Natural killer cell treated with Interleukin-12 subunit alpha and Interleukin-12 subunit beta and Interleukin-15 and Interleukin-18, amount 100 ng/mL, for 72 hours (primary cell): Measurements from ENCODE around the gene SRPK1. TPM values are rescaled to one million over a fixed set of nuclear protein-coding genes. Genes with fewer than 3 reads are reported as not detected.
"Not testable (repeated sequence)": the region's sequence is repeated elsewhere in the genome, so short reads cannot be mapped to it uniquely, and the experiment has no call there.

Experiments used
- ATAC-seq, 2 donors: fragments of 150-1000 bp; cut with Tn5 transposase in 1 of 2; sonication (Bioruptor Pico), chemical (Tn5 transposase) in 1 of 2; 2 replicates each; pipeline ENCODE4 v1.10.0; 2021
- DNase-seq: peaks from one replicate; pipeline ENCODE4 v3.0.0; 2022; ENCODE audit warnings: low spot score
- H3K27ac Mint-ChIP-seq, 2 donors: 1 replicate in 1 of 2; 2 replicates in 1 of 2; pipeline ENCODE4 v1.8.0; 2022; ENCODE audit warnings: mixed read lengths in 2 of 2, mild to moderate bottlenecking in 1 of 2, moderate library complexity in 1 of 2
- H3K27me3 Mint-ChIP-seq, 2 donors: 1 replicate in 1 of 2; 2 replicates in 1 of 2; pipeline ENCODE4 v1.8.0; 2022; ENCODE audit warnings: mixed read lengths in 2 of 2
- H3K36me3 Mint-ChIP-seq: one replicate; pipeline ENCODE4 v1.8.0; 2022; ENCODE audit warnings: mixed read lengths
- H3K4me1 Mint-ChIP-seq, 2 donors: 1 replicate in 1 of 2; 2 replicates in 1 of 2; pipeline ENCODE4 v1.8.0; 2022; ENCODE audit warnings: low read depth in 2 of 2, mixed read lengths in 2 of 2, mild to moderate bottlenecking in 1 of 2
- H3K4me3 Mint-ChIP-seq: one replicate; pipeline ENCODE4 v1.8.0; 2022; ENCODE audit warnings: mixed read lengths
- H3K9me3 Mint-ChIP-seq: 2 replicates; pipeline ENCODE4 v1.8.0; 2022; ENCODE audit warnings: mixed read lengths
- total RNA-seq, 2 donors: library from RNA; stranded (reverse); gene quantifications; one replicate each; pipeline ENCODE4 v1.2.3, GENCODE V29; 2022

Gene SRPK1
- total RNA-seq, 2 donors from 2014 or later = 70.6 to 140 TPM

- no peak overlapping the region for H3K27ac Mint-ChIP-seq
- no peaks in the 10 kb centered on the region for H3K4me1 Mint-ChIP-seq
- no peak for DNase-seq
Measured at GRCh38 chr6:35943390-35943789, 22.5 kb upstream of the SRPK1 start.

DNA sequence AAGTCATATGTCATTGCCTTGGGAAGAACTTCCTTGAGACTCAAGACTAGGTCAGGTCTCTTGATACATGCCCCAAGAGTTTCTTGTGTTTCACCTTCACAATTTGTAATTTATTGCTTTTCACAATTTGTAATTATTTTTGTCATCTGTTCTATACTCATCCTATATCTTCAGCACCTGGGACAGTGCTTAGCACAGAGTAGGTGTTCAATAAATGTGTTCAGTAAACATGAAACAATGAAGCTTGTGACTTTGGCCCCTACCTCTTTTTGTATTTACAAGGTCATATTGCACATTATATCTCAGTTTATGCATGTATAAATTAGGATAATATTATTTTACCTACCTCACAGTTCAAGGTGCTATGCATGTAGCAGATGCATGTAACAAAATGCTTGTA, 21.5 kb upstream of the SRPK1 start:
- Mint-ChIP-seq H3K9me3 (no peaks in the 10 kb centered on the region), H3K4me3 (no peak overlapping the region), H3K36me3 (no peaks in the 10 kb centered on the region), H3K27ac (no peak overlapping the region), H3K4me1 (no peaks in the 10 kb centered on the region), H3K27me3 (peaks cover 5 to 7% of the 10 kb centered on the region in 2 donors)
- no peak for ATAC-seq
- no peak for DNase-seq

More at GRCh38 chr6:35943390-35943789, 22.5 kb upstream of the SRPK1 start:
- Mint-ChIP-seq H3K4me3 (no peak overlapping the region), H3K36me3 (no peaks in the 10 kb centered on the region), H3K9me3 (no peaks in the 10 kb centered on the region), H3K27me3 (peaks cover 2 to 7% of the 10 kb centered on the region in 2 donors)
- no peak for ATAC-seq

- not testable (repeated sequence) for H3K9me3 Mint-ChIP-seq
Measured at GRCh38 chr6:35941170-35941569, 20.3 kb upstream of the SRPK1 start.

DNA sequence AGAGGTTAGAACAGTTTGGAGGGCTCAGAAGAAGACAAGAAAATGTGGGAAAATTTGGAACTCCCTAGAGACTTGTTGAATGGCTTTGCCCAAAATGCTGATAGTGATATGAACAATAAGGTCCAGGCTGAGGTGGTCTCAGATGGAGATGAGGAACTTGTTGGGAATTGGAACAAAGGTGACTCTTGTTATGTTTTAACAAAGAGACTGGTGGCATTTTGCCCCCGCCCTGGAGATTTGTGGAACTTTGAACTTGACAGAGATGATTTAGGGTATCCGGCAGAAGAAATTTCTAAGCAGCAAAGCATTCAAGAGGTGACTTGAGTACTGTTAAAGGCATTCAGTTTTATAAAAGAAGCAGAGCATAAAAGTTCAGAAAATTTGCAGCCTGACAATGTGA, 19.1 kb upstream of the SRPK1 start:
- H3K36me3 Mint-ChIP-seq, H3K27ac Mint-ChIP-seq, DNase-seq, ATAC-seq, H3K9me3 Mint-ChIP-seq, H3K4me3 Mint-ChIP-seq, H3K4me1 Mint-ChIP-seq: not testable (repeated sequence)
- H3K27me3 Mint-ChIP-seq = peaks cover 19 to 23% of the 10 kb centered on the region in 2 donors

More at GRCh38 chr6:35941170-35941569, 20.3 kb upstream of the SRPK1 start:
- not testable (repeated sequence) for H3K27ac Mint-ChIP-seq, H3K4me1 Mint-ChIP-seq, DNase-seq, H3K4me3 Mint-ChIP-seq, ATAC-seq, H3K36me3 Mint-ChIP-seq
- peaks cover 12% of the 10 kb centered on the region in 2 donors for H3K27me3 Mint-ChIP-seq

GRCh38 chr6:35939259-35939658, 18.4 kb upstream of the SRPK1 start:
- H3K27ac Mint-ChIP-seq = not testable (repeated sequence)

DNA sequence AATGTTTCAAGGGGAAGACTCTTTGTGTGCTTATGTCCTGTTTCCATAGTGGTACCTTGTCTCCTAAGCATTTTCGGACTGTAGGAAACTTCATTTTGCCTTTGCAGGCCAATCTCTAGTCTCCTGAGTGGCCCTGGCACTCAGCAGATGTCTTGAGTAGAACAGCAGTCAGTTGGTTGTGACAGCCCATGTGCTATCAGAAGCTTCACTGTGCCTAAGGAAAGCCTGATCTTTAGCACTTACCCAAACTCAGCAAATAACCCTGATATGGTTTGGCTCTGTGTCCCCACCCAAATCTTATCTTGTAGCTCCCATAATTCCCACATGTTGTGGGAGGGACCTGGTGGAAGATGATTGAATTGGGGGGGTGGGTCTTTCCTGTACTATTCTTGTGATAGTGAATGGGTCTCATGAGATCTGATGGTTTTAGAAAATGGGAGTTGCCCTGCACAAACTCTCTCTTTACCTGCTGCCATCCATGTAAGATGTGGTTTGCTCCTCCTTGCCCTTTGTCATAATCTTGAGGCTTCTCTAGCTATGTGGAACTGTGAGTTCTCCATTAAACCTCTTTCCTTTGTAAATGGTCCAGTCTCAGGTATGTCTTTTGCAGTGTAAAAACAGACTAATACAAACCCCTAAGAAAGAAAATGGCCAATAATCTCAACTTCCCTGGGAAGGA, 15.9 kb upstream of the SRPK1 start:
- ATAC-seq (no peak), DNase-seq (no peak)
- no peaks in the 10 kb centered on the region for H3K4me1 Mint-ChIP-seq
- H3K27me3 Mint-ChIP-seq = peaks cover 19 to 23% of the 10 kb centered on the region in 2 donors
- no peak overlapping the region for H3K4me3 Mint-ChIP-seq
- no peak overlapping the region for H3K27ac Mint-ChIP-seq
- H3K9me3 Mint-ChIP-seq = no peaks in the 10 kb centered on the region
- no peaks in the 10 kb centered on the region for H3K36me3 Mint-ChIP-seq

More at GRCh38 chr6:35939259-35939658, 18.4 kb upstream of the SRPK1 start:
- H3K27me3 Mint-ChIP-seq = peaks cover 19 to 23% of the 10 kb centered on the region in 2 donors
- H3K9me3 Mint-ChIP-seq, ATAC-seq, DNase-seq, H3K36me3 Mint-ChIP-seq, H3K4me3 Mint-ChIP-seq, H3K4me1 Mint-ChIP-seq: not testable (repeated sequence)

- H3K9me3 Mint-ChIP-seq = no peaks in the 10 kb centered on the region
- H3K4me3 Mint-ChIP-seq = no peak overlapping the region
- peaks cover 17 to 23% of the 10 kb centered on the region in 2 donors for H3K27me3 Mint-ChIP-seq
- no peak overlapping the region for H3K27ac Mint-ChIP-seq
- DNase-seq (no peak), ATAC-seq (no peak)
- no peaks in the 10 kb centered on the region for H3K4me1 Mint-ChIP-seq
- no peaks in the 10 kb centered on the region for H3K36me3 Mint-ChIP-seq
Measured at GRCh38 chr6:35935469-35935868, 14.6 kb upstream of the SRPK1 start.

DNA sequence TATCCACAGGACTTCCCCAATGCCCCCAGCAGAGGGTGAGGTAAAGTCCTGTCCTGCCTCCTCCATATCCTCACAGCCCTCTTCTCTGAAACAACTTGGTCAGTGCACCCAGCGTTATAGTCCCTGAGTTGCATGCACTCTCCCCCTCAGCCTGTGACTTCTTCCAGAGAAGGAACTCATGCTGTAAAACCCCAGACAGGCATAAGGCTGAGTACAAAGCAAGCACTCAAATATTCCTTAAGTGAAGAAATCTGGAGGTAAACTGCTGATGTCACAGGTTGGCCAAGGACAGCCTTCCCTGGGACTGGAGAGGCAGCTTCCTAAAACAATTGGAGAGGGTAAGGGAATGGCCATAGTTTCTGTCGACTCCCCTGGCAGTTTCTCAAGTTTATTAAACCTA, 12.9 kb upstream of the SRPK1 start:
- Mint-ChIP-seq H3K4me1 (no peaks in the 10 kb centered on the region), H3K27ac (no peak overlapping the region), H3K27me3 (peaks cover 16 to 18% of the 10 kb centered on the region in 2 donors), H3K9me3 (no peaks in the 10 kb centered on the region), H3K4me3 (no peak overlapping the region), H3K36me3 (no peaks in the 10 kb centered on the region)
- DNase-seq = no peak
- ATAC-seq = no peak

DNA sequence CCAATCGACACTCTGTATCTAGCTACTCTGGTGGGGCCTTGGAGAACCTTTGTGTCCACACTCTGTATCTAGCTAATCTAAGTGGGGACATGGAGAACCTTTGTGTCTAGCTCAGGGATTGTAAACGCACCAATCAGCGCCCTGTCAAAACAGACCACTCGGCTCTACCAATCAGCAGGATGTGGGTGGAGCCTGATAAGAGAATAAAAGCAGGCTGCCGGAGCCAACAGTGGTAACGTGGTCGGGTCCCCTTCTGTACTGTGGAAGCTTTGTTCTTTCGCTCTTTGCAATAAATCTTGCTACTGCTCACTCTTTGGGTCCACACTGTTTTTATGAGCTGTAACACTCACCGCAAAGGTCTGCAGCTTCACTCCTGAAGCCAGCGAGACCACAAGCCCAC, 11.0 kb upstream of the SRPK1 start:
- not testable (repeated sequence) for H3K9me3 Mint-ChIP-seq, H3K27ac Mint-ChIP-seq, H3K36me3 Mint-ChIP-seq, H3K4me1 Mint-ChIP-seq, ATAC-seq, DNase-seq
- Mint-ChIP-seq H3K4me3 (peak overlapping the region; percentile 43), H3K27me3 (peaks cover 15 to 16% of the 10 kb centered on the region in 2 donors)

DNA sequence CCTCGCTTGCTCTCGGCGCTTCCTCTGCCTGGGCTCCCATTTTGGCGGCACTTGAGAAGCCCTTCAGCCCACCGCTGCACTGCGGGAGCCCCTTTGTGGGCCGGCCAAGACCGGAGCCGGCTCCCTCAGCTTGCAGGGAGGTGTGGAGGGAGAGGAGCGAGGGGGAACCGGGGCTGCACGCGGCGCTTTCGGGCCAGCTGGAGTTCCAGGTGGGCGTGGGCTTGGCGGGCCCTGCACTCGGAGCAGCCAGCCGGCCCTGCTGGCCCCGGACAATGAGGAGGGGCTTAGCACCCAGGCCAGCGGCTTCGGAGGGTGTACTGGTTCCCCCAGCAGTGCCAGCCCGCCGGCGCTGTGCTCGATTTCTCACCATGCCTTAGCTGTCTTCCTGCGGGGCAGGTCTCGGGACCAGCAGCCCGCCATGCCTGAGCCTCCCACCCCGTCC, 10.2 kb upstream of the SRPK1 start:
- Mint-ChIP-seq H3K27ac (no peak overlapping the region), H3K4me3 (no peak overlapping the region), H3K4me1 (no peaks in the 10 kb centered on the region), H3K27me3 (peaks cover 10 to 11% of the 10 kb centered on the region in 2 donors), H3K36me3 (no peaks in the 10 kb centered on the region), H3K9me3 (no peaks in the 10 kb centered on the region)
- no peak for DNase-seq
- ATAC-seq = no peak

DNA sequence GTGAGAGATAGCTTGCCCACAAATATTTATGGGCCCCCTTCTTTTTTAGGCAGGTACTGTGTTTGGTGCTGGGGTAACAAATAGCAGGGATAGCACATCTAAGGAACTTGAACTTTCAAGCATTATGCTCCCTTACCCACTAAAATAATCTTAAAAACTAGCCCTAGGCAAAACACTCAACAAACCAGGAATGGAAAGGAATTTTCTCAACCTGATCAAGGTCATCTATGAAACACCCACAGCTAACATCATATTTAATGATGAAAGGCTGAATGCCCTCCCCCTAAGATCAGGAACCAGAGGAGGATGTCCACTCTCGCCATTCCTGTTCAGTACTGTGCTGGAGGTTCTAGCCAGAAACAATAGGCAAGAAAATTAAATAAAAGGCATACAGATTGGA, 8.7 kb upstream of the SRPK1 start:
- Mint-ChIP-seq H3K4me1 (no peaks in the 10 kb centered on the region), H3K36me3 (no peaks in the 10 kb centered on the region), H3K27me3 (peaks cover 0 to 3% of the 10 kb centered on the region in 2 donors), H3K4me3 (no peak overlapping the region), H3K9me3 (no peaks in the 10 kb centered on the region), H3K27ac (no peak overlapping the region)
- DNase-seq (no peak), ATAC-seq (no peak)

DNA sequence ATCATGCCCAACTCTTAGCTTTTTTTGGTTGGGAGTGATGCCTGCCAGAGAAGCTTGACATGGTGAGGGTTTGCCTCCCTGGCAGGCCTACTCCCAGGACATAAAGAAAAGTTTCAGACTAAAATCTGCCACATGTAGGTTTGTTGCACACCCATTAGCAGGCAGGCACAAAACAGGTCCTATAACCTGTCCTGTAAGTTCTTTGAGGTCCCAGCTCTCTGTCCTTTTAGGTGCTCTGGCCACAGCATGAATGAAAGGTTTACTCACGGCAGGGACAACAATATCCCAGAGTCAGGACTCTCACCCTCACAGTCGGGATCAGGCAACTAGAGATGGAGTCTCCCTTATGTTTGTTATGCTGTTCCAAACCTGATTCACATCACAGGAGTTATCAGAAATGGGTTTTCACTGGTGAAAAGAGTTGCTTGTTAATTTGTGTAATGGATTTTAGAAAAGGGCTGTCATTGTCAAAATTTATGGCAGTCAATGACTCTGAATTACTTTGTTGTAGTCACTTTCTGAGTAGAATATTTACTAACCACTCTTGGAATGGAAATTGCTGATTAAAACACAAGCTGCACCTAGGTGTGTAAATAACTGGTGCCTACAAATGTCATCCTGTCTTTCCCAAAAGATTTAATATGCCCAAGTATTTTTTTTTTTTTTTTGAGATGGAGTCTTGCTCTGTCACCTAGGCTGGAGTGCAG, 5.8 kb upstream of the SRPK1 start:
- H3K4me1 Mint-ChIP-seq = peaks cover 6 to 11% of the 10 kb centered on the region in 2 donors
- peaks cover 0 to 3% of the 10 kb centered on the region in 2 donors for H3K27me3 Mint-ChIP-seq
- H3K9me3 Mint-ChIP-seq = no peaks in the 10 kb centered on the region
- no peak for ATAC-seq
- no peaks in the 10 kb centered on the region for H3K36me3 Mint-ChIP-seq
- DNase-seq = no peak
- no peak overlapping the region for H3K27ac Mint-ChIP-seq
- H3K4me3 Mint-ChIP-seq = no peak overlapping the region

DNA sequence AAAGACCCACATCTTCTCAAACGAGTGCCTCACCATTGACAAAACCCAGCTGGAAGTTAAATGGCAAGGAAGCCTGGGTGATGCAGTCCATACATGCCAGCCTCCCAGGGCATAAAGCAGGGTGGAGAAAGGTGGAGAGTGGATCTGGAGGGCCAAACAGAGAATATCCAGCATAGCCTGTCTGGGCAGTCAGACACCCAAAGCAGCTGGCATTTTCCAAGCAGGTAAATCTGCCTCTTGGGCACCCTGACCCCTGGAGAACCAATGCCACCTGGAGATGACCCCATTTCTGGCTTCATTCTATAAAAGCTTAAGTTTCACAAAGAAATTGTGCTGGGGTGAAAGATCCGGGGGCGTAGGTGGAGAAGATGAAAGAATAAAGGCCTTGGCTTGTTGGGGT, 5.1 kb upstream of the SRPK1 start:
- Mint-ChIP-seq H3K27ac (no peak overlapping the region), H3K4me1 (peaks cover 9 to 16% of the 10 kb centered on the region in 2 donors), H3K36me3 (no peaks in the 10 kb centered on the region), H3K9me3 (no peaks in the 10 kb centered on the region), H3K4me3 (no peak overlapping the region), H3K27me3 (peaks cover 0 to 3% of the 10 kb centered on the region in 2 donors)
- DNase-seq = no peak
- ATAC-seq = no peak

GRCh38 chr6:35924146-35924545, 3.2 kb upstream of the SRPK1 start:
- Mint-ChIP-seq H3K27me3 (peaks cover 0 to 3% of the 10 kb centered on the region in 2 donors), H3K4me3 (no peak overlapping the region), H3K4me1 (peaks cover 19 to 27% of the 10 kb centered on the region in 2 donors), H3K27ac (no peak overlapping the region), H3K9me3 (no peaks in the 10 kb centered on the region), H3K36me3 (peaks cover 6% of the 10 kb centered on the region)
- ATAC-seq (no peak), DNase-seq (no peak)
